ENCODE measurements around the gene OR7D2. TPM values are rescaled to one million over a fixed set of nuclear protein-coding genes. Genes with fewer than 3 reads are reported as not detected.
"Not testable (repeated sequence)": the region's sequence is repeated elsewhere in the genome, so short reads cannot be mapped to it uniquely, and the experiment has no call there.

The OR7D2 gene
- polyA plus RNA-seq (2013, experiment 1 of 2; ENCODE audit: insufficient read length): 0.04 TPM
- not detected for polyA plus RNA-seq (2013, experiment 2 of 2; ENCODE audit: insufficient read length)

DNA sequence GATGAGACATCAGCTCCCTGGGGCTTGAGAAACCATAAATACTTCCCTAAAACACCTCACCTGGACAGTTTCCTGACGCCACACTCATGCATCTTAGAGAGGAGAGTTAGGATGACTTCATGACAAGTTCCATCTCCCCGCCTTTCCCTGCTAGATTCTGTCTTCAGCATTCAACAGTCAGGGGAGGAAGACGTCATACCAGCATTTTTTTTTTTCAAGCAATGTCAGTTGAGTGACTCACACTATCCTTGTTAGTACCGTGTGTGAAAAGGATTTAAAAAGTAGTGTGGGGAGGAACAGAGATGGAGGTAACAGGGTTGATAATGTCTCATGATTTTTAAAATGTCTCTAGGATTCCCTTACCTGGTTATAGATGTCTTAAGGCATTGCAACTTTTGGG lies at the start of gene OR7D2:
Gene OR7D2 (plus strand): TSS at position 79 of the 400 bp plus-strand sequence. CDS start 6,803 bp downstream, outside the sequence.
- DNase-seq: no peak

DNA sequence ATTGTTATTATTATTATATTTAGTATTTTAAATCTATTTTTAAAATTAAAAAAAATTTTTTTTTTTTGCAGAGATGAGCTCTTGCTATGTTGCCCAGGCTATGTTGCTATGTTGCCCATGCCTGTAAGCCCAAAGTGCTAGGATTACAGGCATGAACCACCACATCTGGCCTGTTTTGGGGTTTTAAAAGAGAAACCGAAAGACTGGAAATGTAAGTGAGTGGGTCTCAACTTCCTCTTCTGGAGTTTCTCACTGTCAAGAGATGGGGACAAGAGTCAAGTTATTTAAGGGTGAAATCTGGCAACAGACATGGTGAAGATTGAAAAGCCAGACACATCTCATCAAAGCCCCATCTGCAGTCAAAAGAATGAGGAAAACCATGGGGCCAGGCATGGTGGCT lies 47.8 kb upstream of the OR7D2 start:
- no peak for DNase-seq

DNA sequence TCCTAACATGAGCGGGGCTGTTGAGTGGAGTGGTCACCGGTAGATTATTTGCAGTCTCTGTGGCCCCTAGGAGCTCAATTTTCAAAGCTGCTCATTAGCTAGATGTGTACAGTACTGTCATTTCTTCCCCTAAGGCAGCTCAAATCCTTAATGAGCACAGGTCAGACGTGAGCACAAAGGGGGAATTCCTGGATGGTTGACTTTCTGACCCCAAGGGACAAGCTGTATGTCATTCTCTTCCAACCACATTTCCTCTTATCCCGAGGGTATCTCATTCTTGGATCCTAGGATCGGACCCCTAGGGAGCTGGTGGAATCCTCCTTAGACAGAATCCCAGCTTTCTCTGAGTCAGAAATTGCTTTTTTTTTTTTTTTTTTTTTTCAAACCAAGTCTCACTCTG lies 46.4 kb upstream of the OR7D2 start:
- DNase-seq: no peak

DNA sequence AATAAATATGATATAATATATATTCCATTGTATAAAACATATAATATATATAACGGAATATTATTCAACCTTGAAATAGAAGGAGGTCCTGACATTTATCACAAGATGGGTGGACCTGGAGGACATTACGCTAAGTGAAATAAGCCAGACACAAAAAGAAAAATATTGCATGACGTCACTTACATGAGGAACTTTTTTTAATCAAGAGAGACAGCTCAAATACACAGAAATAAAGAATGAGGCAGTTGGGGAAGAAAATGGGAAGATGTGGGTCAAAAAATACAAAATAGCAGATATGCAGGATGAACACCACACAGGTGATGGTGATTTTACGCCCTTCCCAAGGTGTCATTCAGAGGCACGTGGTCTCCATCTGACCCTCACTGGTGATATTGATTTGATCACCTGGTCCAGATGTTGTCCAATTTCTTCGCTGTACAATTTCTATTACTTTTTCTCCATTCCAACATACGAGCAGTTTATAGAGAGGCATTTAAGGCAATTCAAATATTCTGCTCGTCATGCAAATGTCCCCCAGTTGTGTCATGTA lies 39.1 kb upstream of the OR7D2 start:
- DNase-seq: no peak

DNA sequence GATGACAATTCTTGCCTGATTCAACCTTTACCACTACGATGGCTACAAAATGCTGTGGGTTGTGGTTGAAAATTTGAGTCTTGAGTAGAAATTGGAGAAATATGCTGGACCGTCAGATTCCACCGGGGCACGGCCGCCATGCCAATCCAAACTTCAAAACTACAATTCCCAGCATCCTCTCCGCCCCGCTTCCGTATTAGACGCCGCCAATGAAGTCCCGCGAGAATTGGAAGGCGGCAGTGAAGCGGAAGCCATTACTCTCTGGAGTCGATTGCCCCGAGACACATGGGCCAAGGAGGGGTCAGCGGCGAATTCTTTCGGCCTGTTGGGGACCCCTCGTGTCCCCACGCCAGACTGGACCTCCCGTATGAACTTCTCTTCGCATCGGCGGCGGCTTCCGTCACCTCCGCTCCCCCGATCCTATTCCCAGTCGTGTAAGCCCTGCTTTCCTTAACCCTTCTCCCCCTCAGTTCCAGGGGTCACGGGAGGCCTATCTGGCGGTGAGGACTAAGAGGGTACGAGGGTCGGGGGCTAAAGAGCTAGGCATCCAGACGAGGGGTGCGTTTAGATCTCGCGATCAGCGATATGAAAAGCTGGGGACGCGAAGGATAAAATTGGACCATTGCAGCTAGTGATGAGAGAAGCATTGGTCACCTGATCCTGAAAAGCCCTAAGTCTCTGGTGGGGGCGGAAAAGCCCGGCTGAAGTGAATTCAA lies 38.5 kb upstream of the OR7D2 start, which contains the start of gene ZNF317:
Gene ZNF317 (plus strand): TSS at position 239 of the 716 bp plus-strand sequence. CDS start 15,620 bp downstream, outside the sequence.
- DNase-seq: peak; percentile 94

DNA sequence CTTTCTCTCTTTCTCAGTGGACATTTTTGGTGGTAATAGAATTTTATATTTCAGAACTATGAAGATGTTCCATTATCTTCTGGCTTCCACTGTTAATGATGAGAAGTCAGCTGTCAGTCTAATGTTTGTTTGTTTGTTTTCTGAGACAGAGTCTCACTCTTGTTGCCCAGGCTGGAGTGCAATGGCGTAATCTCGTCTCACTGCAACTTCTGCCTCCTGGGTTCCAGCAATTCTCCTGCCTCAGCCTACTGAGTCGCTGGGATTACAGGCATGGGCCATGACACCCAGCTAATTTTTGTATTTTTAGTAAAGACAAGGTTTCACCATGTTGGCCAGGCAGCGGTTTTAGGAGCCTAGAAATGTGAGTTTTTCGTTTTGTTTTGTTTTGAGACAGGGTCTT lies 33.9 kb upstream of the OR7D2 start:
- DNase-seq: peak; percentile 2

DNA sequence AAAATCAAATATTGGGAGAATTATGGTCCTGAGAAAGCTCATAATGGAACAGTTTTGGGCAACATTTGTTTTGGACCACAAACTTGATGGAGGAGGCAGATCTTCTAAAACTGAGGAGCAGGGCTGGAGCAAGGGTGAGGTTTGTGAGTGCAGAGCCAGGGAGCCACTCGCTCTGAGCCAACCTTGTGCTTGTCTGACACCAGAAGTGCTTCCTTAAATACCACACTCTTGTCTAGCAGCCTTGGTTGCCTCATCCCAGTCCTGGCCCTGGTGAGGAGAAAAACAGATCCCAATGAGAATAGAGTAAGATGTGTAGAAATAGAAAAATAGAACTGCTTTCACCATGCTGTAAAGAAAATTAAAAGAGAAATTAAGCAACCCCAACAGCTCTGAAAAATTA lies 31.9 kb upstream of the OR7D2 start:
- DNase-seq: no peak

DNA sequence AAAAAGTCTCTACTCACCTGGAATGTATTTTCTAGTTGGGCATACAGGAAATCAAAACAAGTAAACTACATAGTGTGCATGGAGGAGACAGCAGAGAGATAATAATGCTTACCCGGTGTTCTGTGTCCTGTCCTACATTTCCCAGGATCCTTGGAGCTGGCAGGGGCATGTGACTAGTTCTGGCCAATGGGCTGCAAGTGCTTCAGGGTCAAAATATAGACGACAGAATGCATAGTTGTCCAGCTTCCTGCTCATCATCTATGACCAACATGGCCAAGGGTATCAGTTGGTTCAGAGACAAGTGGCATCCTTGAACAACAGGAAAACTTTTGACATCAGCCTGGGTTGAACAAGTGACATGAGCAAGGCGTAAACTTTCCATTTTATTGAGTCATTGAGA lies 30.1 kb upstream of the OR7D2 start:
- no peak for DNase-seq

DNA sequence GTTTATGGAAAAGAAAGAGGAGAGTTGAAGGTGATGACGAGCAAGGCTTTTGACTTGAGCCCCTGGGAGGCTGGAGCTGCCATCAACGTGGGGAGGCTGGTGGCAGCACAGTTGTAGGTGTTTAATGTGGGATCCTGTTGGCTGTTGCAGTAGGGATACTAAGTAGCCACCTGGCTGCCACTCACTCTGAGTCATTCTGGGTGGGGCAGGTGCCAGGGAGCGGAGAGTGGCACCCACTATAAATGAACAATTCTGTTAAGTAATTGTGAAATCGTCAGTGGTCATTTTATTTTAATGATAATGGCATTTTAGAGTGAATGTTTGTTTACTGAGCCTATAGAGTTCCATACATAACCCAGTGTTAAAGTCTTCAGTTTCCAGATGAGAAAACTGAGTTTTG lies 28.8 kb upstream of the OR7D2 start:
- DNase-seq: no peak

DNA sequence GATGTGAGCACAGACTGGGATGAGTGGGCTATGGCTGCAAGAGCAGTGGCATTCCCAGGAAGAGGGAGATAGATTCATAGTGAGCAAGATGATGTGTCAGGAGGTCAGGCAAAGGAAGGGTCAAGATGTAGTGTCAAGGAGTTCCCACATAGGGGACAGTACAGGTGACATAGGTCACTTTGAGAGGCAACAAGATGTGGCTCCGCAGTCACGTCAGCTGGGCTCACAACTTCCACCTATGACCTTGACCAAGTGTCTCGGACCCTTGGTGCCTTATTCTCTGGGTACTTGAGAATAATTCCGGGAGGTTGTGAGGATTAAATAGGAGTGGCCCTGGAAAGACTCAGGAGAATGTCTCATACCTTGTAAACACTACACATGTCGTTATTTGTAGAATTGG lies 28.1 kb upstream of the OR7D2 start:
- no peak for DNase-seq

DNA sequence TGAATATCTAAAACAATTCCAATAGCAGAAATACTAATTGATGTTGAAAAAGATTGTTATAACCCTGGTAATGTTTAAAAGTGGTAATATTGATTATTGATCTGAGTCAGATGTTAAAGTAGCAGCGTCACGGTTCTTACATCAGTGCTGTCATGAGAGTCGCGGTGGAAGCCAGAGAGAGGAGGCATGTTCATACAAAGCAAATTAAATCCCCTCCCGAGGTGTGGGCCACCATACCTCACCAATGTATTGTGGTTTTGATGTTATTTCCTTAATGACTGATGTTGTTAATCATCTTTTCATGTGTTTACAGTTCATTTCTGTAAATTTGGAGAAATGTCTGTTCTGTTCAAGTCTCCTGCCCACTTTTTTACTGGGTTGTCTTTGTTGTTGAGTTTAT lies 27.4 kb upstream of the OR7D2 start:
- DNase-seq: no peak

DNA sequence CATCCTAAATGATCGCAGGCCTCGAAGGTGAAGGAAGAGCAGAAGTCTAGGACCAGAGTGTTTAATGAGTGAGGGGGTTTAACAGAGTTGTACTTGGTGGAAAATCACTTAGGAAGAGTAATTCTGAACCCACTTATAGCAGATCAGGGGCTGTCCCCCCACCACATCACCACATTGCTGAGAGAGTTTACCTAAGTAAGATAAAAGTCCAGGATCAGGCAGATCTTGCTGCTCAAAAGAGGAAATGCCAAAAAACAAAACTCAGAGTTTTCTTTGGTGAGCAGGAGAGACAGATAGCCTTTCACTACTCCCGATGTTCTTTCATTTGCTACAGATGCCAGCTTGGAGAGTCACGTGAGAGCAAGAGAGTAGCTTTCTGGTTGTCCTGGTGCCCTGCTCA lies 23.2 kb upstream of the OR7D2 start:
- DNase-seq: no peak

DNA sequence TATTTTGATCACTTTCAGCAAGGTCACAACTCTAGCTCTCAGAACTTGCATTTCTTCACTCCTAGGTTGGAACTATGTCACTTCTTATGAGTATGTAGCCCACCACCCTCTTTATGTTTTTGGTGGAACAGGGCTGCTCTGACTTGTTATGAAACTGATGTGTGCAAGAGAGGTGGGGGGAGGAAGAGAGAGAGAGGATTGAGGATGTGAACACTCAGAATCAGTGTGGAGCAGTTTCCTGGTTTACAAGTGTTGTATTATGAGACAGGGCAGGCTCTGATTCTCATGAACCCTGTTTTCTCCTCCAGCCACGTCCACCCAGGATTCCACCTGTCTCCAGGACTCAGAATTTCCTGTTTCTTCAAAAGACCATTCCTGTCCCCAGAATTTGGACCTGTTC lies 22.5 kb upstream of the OR7D2 start:
- DNase-seq: no peak

DNA sequence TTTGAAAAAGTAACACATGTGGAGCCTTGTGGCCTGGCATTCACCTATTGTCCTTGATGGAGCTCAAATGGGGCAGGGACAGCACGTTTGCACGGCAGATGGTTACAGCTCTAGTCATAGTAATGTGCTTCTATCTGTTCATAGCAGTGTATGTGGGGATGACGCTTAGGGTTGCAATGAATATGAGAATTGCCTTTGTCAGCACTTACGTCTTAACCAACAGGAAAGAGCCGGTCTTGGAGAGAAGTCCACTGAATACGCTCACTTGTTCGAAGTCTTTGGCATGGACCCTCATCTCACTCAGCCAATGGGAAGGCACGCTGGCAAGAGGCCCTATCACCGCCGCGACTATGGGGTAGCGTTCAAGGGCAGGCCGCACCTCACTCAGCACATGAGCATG lies 18.9 kb upstream of the OR7D2 start:
- DNase-seq: no peak

DNA sequence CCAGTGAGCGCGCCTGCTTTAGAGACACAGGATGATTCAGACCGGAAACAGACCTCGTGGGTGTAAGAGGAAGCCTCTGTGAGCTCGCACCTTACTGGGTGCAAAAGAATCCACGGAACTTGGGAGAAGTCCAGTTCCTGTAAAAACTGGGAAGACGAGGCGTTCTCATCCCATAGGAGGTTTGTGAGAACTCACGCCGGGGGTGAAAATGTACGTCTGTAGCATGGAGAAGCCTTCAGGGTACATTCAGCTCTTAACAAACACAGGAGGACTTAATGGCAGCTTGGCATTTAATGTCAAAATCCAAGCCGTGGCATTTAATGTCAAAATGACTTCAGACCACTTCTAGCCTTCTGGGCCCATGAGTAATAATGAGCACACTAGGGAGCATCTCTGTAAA lies 17.4 kb upstream of the OR7D2 start:
- DNase-seq: no peak

DNA sequence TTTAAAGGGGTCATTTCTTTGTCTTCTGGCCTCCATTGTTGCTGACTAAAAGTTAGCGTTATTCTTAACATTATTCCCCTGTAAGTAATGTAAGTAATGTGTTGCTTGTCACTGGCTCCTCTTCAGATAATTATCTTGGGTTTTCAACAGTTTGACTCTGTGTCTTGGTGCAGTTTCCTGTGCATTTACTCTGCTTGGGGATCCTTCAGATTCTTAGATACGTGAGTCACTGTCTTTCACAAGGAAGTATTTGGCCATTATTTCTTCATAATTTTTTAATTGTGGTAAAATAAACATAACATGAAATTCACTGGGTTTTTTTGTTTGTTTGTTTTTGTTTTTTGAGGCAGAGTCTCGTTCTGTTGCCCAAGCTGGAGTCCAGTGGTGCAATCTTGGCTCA lies 13.5 kb upstream of the OR7D2 start:
- DNase-seq: no peak

DNA sequence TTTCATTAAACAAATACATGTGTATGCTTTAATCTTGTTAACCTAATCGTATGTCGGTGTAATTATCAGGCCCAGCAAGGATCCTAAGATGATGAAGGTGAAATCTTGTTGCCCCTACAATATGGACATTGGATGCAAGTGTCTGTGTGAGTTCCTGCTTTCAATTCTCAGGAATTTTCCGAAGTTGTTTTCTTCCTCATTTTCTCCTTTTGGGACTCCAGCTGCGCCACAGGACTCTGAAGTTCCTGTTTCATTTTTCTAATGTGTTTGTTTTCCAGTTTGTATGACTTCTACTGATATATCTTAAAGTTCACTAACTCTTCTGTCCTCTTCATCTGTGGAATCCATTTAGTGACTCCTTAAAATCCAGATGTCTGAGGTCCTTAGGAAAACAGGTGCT lies 11.9 kb upstream of the OR7D2 start:
- DNase-seq: no peak

DNA sequence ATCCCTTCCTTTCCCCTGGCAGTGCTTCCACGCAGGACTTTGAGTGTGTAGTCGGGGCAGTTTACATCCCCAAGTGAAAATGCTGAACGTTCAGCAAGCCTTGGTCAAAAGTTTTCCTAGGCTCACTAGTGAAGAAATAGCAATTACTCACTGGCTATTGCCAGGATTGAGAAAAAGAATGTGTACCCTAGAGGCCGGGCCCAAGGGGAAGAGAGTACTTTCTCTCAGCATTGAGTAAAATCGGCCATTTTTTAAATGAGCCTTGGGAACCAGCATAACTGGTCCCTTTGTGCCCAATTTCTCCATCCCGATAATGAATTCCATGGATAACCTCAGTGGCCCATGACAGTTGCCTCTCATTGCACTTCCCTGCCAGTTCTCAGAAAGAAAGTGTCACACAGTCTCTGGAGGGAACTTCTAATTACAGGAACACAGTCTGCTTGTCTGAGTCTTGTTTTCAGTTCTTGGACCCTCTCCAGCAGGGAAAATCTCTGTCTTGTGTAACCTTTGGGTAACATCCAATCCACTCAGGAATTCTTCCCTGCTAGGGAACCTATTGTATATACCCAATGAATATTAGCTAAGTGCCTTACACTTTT lies 7.3 kb upstream of the OR7D2 start:
- DNase-seq: no peak

DNA sequence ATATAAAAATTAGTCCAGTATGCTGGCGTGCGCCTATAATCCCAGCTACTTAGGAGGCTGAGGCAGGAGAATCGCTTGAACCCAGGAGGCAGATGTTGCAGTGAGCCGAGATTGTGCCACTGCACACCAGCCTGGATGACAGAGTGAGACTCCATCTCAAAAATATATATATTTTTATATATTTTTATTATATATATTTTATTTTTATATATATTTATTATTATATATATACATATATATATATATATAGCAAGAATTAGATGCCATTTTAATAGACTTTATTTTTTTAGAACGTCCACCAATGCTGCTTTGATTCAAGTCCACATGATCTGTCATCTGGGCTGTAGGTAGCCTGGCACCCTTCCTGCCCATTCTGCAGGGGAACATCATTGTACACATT lies 3.5 kb upstream of the OR7D2 start:
- DNase-seq: no peak

DNA sequence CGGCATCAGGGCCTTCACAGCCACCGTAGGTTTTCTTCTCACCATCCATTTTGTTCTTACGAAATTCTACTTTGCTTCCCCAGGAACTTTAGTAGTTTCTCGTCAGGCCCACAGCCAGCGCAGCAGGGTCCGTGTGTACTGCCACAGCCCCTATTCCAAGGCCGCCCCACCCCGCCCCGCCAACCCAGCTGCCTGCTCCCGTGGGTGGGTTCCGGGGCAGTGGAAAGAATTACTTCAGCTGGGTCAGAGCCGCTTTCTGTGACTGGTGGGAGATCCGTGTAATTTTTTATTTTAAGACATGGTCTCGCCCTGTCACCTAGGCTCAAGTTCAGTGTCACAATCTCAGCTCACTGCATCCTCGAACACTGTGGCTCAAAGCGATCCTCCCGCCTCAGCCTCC lies 4.2 kb downstream of the OR7D2 start:
- DNase-seq: no peak

DNA sequence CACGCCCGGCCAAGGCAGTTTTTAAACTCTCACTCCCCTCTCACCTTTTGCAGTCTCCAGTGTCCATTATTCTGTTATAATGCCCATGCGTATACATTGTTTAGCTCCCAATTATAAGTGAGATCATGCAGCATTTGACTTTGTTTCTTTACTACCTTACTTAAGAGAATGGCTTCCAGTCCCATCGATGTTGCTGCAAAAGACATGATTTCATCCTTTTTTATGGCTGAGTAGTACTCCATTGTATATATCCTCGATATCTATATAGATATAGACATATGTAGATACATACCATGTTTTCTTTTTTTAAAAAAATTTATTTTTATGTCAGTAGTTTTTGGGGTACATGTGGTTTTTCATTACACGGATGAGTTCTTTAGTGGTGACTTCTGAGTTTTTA lies 8.4 kb downstream of the OR7D2 start:
- DNase-seq: no peak

DNA sequence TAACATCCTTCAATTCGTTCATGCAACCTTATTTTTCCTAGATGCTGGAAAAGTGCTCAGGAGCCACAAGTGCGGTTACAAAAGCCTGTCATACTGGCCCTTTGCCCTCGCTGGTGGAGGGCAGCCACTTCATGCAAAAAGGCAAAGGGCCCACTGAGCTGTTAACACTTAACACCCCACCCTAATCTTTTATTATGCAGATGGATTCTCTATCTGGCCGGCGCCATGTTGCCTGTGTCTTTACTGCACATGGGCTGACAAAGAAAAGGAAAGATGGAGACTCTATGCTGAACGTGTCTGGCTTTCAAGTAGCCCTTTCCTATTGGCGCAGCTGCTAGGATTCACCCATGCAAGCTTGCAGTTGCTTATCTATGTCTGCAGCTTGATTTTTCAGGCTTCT lies 10.8 kb downstream of the OR7D2 start:
- no peak for DNase-seq

DNA sequence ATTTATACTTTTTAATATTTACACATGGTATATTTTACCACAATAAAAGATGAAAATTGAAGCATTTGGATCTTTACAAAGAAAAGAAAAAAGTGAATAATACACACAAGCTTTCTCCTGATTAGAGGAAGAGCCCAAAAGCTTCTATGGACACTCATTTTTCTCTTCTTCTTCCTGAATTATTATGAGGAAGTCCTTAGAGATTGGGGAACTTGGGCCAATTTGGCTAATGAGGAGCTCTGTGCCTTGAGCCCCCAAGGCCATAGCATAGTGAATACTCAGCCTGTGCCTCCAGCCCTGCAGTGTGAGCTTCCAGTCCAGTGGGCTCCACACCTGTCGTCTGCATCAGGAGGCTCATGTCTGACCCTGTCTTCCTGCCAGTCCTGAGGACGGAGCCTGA lies 19.3 kb downstream of the OR7D2 start:
- DNase-seq: not testable (repeated sequence)

DNA sequence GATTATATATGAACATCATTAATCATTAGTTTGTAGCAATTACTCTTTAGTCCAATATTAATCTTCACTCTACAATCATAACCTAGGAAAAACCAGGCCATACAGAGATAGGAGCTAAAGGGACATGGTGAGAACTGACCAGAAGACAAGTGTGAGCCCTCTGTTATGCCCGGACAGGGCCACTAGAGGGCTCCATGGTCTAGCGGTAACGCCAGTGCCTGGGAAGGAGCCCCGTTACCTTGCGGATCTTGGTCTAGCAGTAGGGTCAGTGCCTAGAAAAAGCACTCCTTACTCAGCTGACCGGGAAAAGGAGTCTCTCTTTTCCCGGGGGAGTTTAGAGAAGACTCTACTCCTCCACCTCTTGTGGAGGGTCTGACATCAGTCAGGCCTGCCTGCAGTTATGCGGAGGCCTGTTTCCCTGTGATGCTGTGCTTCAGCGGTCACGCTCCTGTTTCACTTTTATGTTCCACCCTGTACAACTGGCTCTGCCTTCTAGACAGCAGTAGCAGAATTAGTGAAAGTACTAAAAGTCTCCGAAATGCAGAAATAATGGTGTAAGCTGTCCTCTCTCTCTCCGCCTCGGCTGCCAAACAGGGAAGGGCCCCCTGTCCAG lies 26.8 kb downstream of the OR7D2 start:
- DNase-seq: peak; percentile 49
